Measurements from ENCODE around the gene RAC2.
"Not testable (repeated sequence)": the region's sequence is repeated elsewhere in the genome, so short reads cannot be mapped to it uniquely, and the experiment has no call there.

Gene RAC2

GRCh38 chr22:37254209-37254866, 10.3 kb upstream of the RAC2 start:
- no peak for DNase-seq

DNA sequence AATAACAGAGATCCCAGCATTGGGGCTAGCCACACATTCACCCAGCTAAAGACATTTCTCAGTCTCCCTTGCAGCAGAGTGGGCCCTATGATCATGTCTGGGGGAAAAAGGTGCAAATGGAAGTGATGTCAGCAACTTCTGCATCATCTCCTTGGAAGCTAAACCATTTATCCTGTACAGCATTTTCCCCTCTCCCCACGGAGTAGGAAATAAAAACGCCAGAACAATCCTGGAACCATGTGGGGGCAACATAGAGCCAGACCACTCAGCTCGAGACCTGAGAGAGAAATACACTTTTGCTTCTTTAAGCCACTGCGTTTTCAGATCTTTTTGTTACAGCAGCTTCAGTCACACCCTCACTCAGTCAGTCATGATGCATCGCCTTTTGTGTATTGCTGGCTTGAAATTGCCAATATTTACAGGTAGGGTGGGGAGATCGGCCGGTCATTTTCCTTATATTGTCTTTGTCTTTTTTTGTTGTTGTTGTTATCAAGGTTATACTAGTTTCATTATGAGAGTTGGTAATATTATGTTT, 9.1 kb upstream of the RAC2 start:
- no peak for DNase-seq

- DNase-seq, result not testable (repeated sequence)
Observed at GRCh38 chr22:37251836-37252235, 7.8 kb upstream of the RAC2 start.

DNA sequence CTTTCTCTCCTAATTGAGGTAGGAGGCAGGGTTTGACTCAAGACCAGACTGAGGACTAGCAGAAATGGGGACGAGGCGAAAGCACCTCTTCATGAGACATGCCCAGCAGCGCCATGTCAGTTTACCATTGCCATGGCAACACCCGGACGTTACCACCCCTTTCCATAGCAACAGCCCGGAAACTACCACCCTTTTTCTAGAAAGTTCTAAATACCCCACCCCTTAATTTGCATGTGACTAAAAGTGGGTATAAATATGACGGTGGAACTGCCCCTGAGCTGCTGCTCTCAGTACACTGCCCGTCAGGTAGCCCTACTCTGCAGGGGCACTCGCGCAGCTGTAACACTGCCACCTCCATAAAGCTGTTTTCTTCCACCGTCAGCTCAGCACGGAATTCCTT, 5.9 kb upstream of the RAC2 start:
- no peak for DNase-seq

- DNase-seq, result no peak
Observed at GRCh38 chr22:37248251-37248650, 4.2 kb upstream of the RAC2 start.

- no peak for DNase-seq
Observed at GRCh38 chr22:37245740-37246139, 1.7 kb upstream of the RAC2 start.

DNA sequence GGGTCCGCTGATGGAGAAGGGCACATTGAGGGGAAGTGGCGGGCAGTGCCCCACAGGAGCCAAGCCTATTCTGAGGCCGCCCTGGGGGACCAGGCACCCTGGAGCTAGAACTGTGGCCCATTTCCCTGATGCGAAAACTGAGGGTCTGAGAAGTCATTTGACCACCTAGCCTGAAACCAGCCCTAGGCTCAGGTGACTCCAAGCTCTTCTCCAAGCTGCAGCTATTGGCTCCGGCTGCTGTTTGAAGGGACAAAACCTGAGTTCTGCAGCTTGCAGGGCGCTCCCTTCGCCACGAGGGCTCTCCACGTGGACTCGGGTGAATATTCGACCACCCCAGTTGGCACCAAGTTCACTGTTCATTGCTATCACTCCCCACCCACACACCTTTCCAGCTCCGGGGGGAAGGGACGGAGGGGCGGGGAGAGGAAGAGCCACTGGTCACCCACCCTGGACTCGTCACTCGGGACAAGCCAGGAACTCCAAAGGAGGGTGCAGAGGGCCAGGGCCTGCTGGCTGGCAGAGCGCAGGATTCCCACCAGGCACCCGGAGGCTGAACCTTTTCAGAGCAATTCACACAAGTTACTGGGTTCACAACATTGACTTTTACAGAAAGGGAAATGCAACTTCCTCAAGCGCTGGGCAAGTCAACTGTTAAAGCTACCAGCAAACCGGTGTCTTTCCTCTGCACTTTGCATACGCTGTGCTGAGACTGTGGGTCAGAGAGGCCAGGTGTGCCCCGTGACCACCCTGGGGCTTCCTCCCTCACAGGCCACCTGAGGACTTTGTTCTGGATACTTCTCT, 1.1 kb upstream of the RAC2 start:
- no peak for DNase-seq

GRCh38 chr22:37243402-37244113, 511 bp downstream of the RAC2 start:
- no peak for DNase-seq

GRCh38 chr22:37242395-37242918, 1.6 kb downstream of the RAC2 start:
- DNase-seq, result no peak

GRCh38 chr22:37241351-37242142, 2.5 kb downstream of the RAC2 start:
- DNase-seq, result no peak

DNA sequence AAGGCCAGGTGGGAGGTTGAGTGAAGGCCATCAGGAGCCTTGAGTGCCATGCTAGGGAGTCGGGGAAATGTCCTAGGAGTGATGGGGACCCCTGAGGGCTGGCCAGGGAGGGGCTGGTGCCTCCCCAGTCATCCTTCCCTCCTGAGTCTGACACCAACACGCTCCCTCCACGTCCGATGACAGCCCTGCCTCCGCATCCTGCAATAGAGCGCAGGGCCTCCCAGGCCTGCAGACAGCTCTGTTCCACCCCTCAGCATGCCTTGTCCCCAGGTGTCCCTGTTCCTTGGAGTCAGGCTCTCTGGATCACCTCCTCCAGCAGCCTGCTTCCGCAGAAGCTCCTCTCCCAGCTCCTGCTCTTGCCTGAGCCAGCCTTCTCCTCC, 3.1 kb downstream of the RAC2 start:
- no peak for DNase-seq

DNA sequence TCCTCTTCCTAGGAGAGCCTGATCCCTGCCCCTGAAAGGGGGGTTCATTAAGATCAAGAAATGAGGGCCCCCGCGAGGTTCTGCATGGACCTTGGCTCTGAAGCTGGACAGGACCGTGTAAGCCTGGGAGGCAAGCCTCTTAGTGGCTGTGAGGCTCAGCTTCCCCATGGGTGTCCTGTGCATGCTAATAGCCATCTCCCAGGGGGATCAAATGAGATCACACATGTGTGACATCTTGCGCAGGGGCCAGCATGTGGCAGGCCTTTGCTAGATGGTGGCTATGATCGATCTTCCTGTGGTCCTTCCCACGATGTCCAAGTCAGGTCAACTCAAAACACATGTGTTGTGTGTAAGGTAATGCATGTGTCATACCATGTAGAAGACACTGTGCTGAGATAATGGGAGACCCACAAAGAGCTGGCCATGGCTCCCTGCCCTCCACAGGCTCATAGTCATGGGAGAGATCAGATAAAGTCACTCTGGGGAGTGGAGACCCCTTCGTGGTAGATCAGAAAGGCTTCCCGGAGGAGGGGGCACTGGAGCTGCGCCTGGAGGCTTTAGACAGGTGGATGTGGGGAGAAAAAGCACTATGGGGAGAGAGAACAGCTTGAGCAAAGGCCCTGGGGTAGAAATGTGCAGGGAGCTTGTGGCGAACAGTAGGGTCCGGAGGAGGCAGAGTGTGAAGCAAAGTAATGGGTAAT, 3.7 kb downstream of the RAC2 start:
- DNase-seq, result no peak

- no peak for DNase-seq
Observed at GRCh38 chr22:37239336-37240239, 4.5 kb downstream of the RAC2 start.

- DNase-seq, result no peak
Observed at GRCh38 chr22:37237371-37238268, 6.4 kb downstream of the RAC2 start.

DNA sequence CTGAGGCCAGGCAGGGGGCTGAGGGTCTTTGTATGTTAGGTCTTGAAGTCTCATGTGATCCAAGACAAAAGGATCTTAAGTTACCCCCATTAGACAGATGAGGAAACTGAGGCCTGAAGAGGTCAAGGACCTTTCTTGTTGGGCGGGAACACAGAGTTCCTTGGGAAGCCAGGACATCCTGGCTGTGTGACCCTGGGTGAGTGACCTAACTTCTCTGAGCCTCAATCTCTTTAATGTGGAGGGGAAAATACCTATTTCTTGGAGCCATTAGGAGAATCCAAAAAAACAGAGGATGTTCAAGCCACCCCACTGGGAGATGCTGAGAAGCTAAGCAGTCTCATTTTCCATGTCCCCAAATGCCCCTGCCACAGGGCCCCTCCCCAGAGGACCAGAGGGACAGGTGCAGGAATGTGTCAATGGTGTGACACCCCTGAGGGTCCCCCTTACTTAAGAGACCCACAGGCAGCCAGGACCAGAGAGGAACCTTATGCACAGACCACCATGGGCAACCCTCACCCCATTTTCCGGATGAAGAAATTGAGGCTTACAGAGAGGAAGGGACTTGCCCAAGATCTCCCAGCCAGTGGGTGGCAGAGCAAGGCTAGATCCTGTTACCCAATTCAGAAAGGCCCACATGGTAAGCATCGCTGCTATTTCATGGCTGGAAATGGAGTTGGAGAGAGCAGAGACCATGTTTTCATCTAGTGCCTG, 8.0 kb downstream of the RAC2 start:
- DNase-seq, result no peak

GRCh38 chr22:37234736-37235711, 9.0 kb downstream of the RAC2 start:
- no peak for DNase-seq

GRCh38 chr22:37233751-37234631, 10.1 kb downstream of the RAC2 start:
- DNase-seq, result no peak

All from NCI-H1105 treated with DMSO at 0.1 percent for 48 hours (cell line).